A673 (cell line): Measurements from ENCODE around the gene C11orf54. TPM values are rescaled to one million over a fixed set of nuclear protein-coding genes. Genes with fewer than 3 reads are reported as not detected.

Experiments
- BruUV-seq: library from RNA; stranded (reverse); fragments of 400-500 nt; replicated peaks from 2 replicates; lab custom pipeline; 2021; lab: Mats Ljungman, UMichigan
- CTCF ChIA-PET: fragments of 300-600 bp; sonication (Branson Sonifier 250); formaldehyde crosslinking; loops from one replicate; lab custom pipeline; 2022; ENCODE audit warnings: antibody characterized with exemption; lab: Charles Lee
- POLR2A ChIA-PET: fragments of 300-600 bp; sonication (Branson Sonifier 250); formaldehyde crosslinking; loops from one replicate; lab custom pipeline; 2022; ENCODE audit warnings: antibody characterized with exemption; ENCODE audit not compliant: low non-redundant PET; lab: Charles Lee
- DNase-seq: peaks from one replicate; pipeline ENCODE4 v3.0.0-alpha.2; 2015; ENCODE audit warnings: low spot score
- H3K27ac ChIP-seq: fragments of 200-600 bp; sonication (generic); 2 replicates; pipeline ENCODE4 v1.5.1; 2016; ENCODE audit warnings: mixed run types, low read depth, mild to moderate bottlenecking, mixed read lengths, antibody characterized with exemption, low read length; ENCODE audit not compliant: poor library complexity, severe bottlenecking
- H3K27me3 ChIP-seq: fragments of 200-600 bp; sonication (generic); replicated peaks from 2 replicates; pipeline ENCODE4 v1.6.1; 2017; ENCODE audit warnings: mixed run types, low read depth, mild to moderate bottlenecking, mixed read lengths, antibody characterized with exemption, low read length; ENCODE audit not compliant: insufficient read depth, poor library complexity
- H3K36me3 ChIP-seq: fragments of 200-600 bp; sonication (generic); 2 replicates; pipeline ENCODE4 v1.6.1; 2016; ENCODE audit warnings: mixed run types, mild to moderate bottlenecking, mixed read lengths, antibody characterized with exemption, low read length; ENCODE audit not compliant: insufficient read depth, poor library complexity, severe bottlenecking
- H3K4me1 ChIP-seq: fragments of 200-600 bp; sonication (generic); 2 replicates; pipeline ENCODE4 v1.6.1; 2017; ENCODE audit warnings: mixed run types, mild to moderate bottlenecking, mixed read lengths, antibody characterized with exemption, low read length; ENCODE audit not compliant: insufficient read depth, poor library complexity, severe bottlenecking
- H3K4me3 ChIP-seq: fragments of 200-600 bp; sonication (generic); 2 replicates; pipeline ENCODE4 v1.5.1; 2016; ENCODE audit warnings: low read depth, mixed run types, mild to moderate bottlenecking, mixed read lengths, low read length; ENCODE audit not compliant: poor library complexity, severe bottlenecking
- H3K9me3 ChIP-seq: fragments of 200-600 bp; sonication (generic); 2 replicates; pipeline ENCODE4 v1.6.1; 2016; ENCODE audit warnings: mixed run types, low read depth, mild to moderate bottlenecking, mixed read lengths, antibody characterized with exemption, low read length; ENCODE audit not compliant: poor library complexity, severe bottlenecking
- CTCF ChIP-seq: fragments of 300-800, 200-600 bp; sonication (generic); conservative IDR thresholded peaks from 2 replicates; pipeline ENCODE4 v1.5.1; 2017; ENCODE audit warnings: low read depth, mild to moderate bottlenecking, antibody characterized with exemption, low read length, moderate library complexity, mixed read lengths
- EZH2 ChIP-seq: fragments of 200-600 bp; sonication (generic); IDR thresholded peaks from 2 replicates; pipeline ENCODE4 v1.6.1; 2017; ENCODE audit warnings: borderline replicate concordance, low read depth, mild to moderate bottlenecking, mixed read lengths, antibody characterized with exemption, low read length; ENCODE audit not compliant: poor library complexity, severe bottlenecking
- intact Hi-C: fragments of 100-400 bp; cut with micrococcal nuclease; formaldehyde crosslinking; loops from one replicate; pipeline ENCODE4 v1.10.0; 2022; ENCODE audit not compliant: unreplicated experiment
- total RNA-seq: library from RNA; stranded (reverse); gene quantifications from 2 replicates; pipeline ENCODE4 v1.2.3, GENCODE V29; 2021

Gene C11orf54
- total RNA-seq, 1 experiment from 2014 or later = 26.2 TPM

GRCh38 chr11:93735627-93736026 is 5.8 kb upstream of the C11orf54 start:
- Histone ChIP-seq H3K36me3 (peaks cover 99% of the 10 kb centered on the region), H3K27me3 (no peaks in the 10 kb centered on the region), H3K27ac (no peak overlapping the region), H3K4me1 (peaks cover 42% of the 10 kb centered on the region), H3K4me3 (peak overlapping the region; percentile 2), H3K9me3 (no peaks in the 10 kb centered on the region)
- BruUV-seq = no TSS peak
- TF ChIP-seq EZH2 (no peak), CTCF (no peak)
- intact Hi-C loops = no loop called here
- CTCF ChIA-PET = no interaction called here
- POLR2A ChIA-PET = no interaction called here
- DNase-seq = no peak

GRCh38 chr11:93736129-93736528 is 5.3 kb upstream of the C11orf54 start:
- H3K9me3 ChIP-seq = no peaks in the 10 kb centered on the region
- no peak for TF ChIP-seq CTCF
- TF ChIP-seq EZH2 = no peak
- H3K27me3 ChIP-seq = no peaks in the 10 kb centered on the region
- no peak overlapping the region for H3K27ac ChIP-seq
- POLR2A ChIA-PET = no interaction called here
- no TSS peak for BruUV-seq
- intact Hi-C loops = no loop called here
- H3K4me3 ChIP-seq = peak overlapping the region; percentile 2
- peaks cover 94% of the 10 kb centered on the region for H3K36me3 ChIP-seq
- CTCF ChIA-PET = no interaction called here
- peaks cover 42% of the 10 kb centered on the region for H3K4me1 ChIP-seq
- no peak for DNase-seq

GRCh38 chr11:93737904-93738612 is 3.4 kb upstream of the C11orf54 start:
- no peak for DNase-seq
- intact Hi-C loops = no loop called here
- CTCF ChIA-PET = no interaction called here
- POLR2A ChIA-PET = interaction anchor here (0.5 kb wide), 1 partner anchor 78 kb away, joined by 3 read pairs; no protein-coding TSS in a partner anchor
- Histone ChIP-seq H3K27me3 (no peaks in the 10 kb centered on the region), H3K36me3 (peaks cover 79% of the 10 kb centered on the region), H3K4me1 (peaks cover 42% of the 10 kb centered on the region), H3K9me3 (no peaks in the 10 kb centered on the region), H3K4me3 (peak overlapping the region; percentile 64), H3K27ac (peak overlapping the region; percentile 20)
- TF ChIP-seq EZH2 (no peak), CTCF (no peak)
- BruUV-seq = no TSS peak
